ENCODE measurements around the gene SPATS1. TPM values are rescaled to one million over a fixed set of nuclear protein-coding genes. Genes with fewer than 3 reads are reported as not detected.

Gene SPATS1
- polyA plus RNA-seq, 3 donors: not detected

DNA sequence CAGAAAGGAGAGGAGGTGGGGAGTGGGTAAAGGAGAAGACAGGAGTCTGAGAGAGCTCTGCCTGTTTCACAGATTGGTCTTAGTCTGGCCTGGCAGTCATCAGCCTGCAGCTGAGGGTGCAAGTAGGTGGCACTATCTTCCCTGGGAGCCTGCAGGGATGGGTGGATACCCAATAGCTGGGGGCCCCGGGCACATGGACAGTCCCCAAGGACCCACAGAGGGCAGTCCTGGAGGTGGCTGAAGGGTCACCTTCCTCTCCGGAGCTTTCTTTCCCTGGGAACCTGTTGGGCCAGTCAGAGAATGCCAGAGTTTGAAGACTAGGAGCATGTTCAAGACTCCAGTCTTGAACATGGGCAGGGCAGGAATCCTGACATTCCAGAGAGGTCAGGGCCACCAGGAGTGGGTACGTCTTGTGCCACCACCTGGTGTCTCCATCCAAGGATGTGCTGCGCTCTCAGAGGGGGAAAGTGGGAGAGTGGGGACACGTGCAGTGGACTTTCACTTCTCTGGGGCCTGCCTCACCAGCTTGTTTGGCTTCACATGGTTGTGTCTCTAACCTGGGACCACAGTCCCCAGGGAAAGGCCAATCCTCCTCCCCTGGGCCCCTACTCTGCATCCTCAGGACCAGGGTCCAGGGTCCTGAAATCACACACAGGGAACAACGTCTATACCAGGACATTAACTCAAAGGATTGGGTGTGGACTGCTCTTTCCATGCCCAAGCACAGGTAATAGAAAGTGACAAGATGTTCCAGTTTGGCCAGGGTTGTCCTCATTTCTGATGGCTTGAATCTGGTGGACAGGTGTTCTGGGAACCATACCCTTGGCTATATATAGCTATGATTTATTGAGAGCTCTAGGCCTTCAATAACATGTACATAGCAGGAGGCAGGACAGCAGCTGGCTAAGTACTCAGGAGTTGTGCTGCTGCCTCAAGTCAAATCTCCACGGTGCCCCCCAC, 47.3 kb upstream of the SPATS1 start:
- peak overlapping the region in 1 of 2 donors; percentile 48 for H3K4me3 Mint-ChIP-seq
- DNase-seq: no peak

More for the DNA sequence above, 47.3 kb upstream of the SPATS1 start:
- Mint-ChIP-seq H3K9me3 (peaks cover 0 to 8% (median 3%) of the 10 kb centered on the region in 7 donors), H3K27me3 (ENCODE audit: low read depth in 3 of 3) (peaks cover 60 to 81% (median 64%) of the 10 kb centered on the region in 3 donors), H3K36me3 (peaks cover 11 to 13% of the 10 kb centered on the region in 2 donors), H3K4me1 (peaks cover 19% of the 10 kb centered on the region), H3K27ac (no peak overlapping the region)
- Histone ChIP-seq H3K27me3 (ENCODE audit: control insufficient read depth in 2 of 2, insufficient read depth in 2 of 2, low read length in 2 of 2) (peaks cover 23 to 50% of the 10 kb centered on the region in 2 donors), H4K20me1 (ENCODE audit: insufficient read depth, low read length) (no peaks in the 10 kb centered on the region), H3K9me3 (replicated peaks in 1 of 2; ENCODE audit: control insufficient read depth in 1 of 2, insufficient read depth in 1 of 2, low read length in 2 of 2) (peaks cover 0 to 5% of the 10 kb centered on the region in 2 donors), H3K27ac (ENCODE audit: low read depth in 1 of 2, low read length in 2 of 2) (no peak overlapping the region), H3K4me1 (ENCODE audit: control insufficient read depth in 1 of 2, insufficient read depth in 2 of 2, low read length in 2 of 2) (peaks cover 9 to 15% of the 10 kb centered on the region in 2 donors), H2AFZ (ENCODE audit: insufficient read depth, low read depth, low read length, poor library complexity, severe bottlenecking) (no peak overlapping the region), H3K79me2 (ENCODE audit: insufficient read depth, low read length) (no peaks in the 10 kb centered on the region), H3K36me3 (replicated peaks in 1 of 2; ENCODE audit: control insufficient read depth in 1 of 2, insufficient read depth in 2 of 2, low read length in 2 of 2) (peaks cover under 1 to 5% of the 10 kb centered on the region in 2 donors), H3K4me3 (replicated peaks in 1 of 3; ENCODE audit: low read depth in 2 of 3, low read length in 3 of 3) (no peak overlapping the region), H3K4me2 (replicated peaks; ENCODE audit: extremely low read depth, low read length, poor library complexity, severe bottlenecking) (no peak overlapping the region), H3K9ac (ENCODE audit: insufficient read depth, low read length, poor library complexity, severe bottlenecking) (no peak overlapping the region)
- 82% methylated on average over 6 of the region's 7 CpGs for WGBS (ENCODE audit: insufficient coverage)
- intact Hi-C loops (cut with micrococcal nuclease): no loop called here
- no peak for TF ChIP-seq CTCF (IDR thresholded peaks at IDR 0.05)

Measured in CD14-positive monocyte (primary cell).